A549 (cell line): Measurements from ENCODE around the gene SERTAD1. TPM values are rescaled to one million over a fixed set of nuclear protein-coding genes. Genes with fewer than 3 reads are reported as not detected.

Experiments
- ATAC-seq, 2 experiments: fragments of 200-7000 bp in 1 of 2; fragments of >200 bp in 1 of 2; cut with Nextera tagmentation in 1 of 2; cut with Tn5 transposase in 1 of 2; 3 replicates each; pipeline versions ENCODE4 v1.8.0 to v1.9.1; 2018 to 2020; ENCODE audit warnings: mild to moderate bottlenecking in 1 of 2, moderate library complexity in 1 of 2
- CTCF ChIA-PET: fragments of 300-600 bp; sonication (Branson Sonifier 250); formaldehyde crosslinking; extraction: SDS; loops from one replicate; lab custom pipeline; 2021; ENCODE audit warnings: antibody characterized with exemption, inconsistent platforms; lab: Yijun Ruan, JAX
- POLR2A ChIA-PET: fragments of 350-600 bp; formaldehyde crosslinking; extraction: SDS; loops from one replicate; lab custom pipeline; 2021; ENCODE audit warnings: antibody characterized with exemption, inconsistent platforms; lab: Yijun Ruan, JAX
- DNase-seq, 2 experiments: peaks; one replicate each; pipeline versions ENCODE4 v3.0.0 to v3.0.0-alpha.2; 2011 to 2016; ENCODE audit warnings: low read depth in 1 of 2, low spot score in 1 of 2
- FAIRE-seq: peaks from 2 replicates; lab custom pipeline; 2011; peaks lifted over from hg19 to GRCh38; lab: Jason Lieb, UNC
- H3K27ac ChIP-seq, 2 experiments: fragments of >200 bp; sonication (Bioruptor Twin); formaldehyde crosslinking; 3 replicates each; pipeline ENCODE4 v1.5.1; 2016 to 2017
- H3K4me1 ChIP-seq: fragments of >200 bp; sonication (Bioruptor Twin); formaldehyde crosslinking; 3 replicates; pipeline ENCODE4 v1.6.1; 2016
- H3K4me2 ChIP-seq: fragments of >200 bp; sonication (Bioruptor Twin); formaldehyde crosslinking; 3 replicates; pipeline ENCODE4 v1.6.1; 2016
- H3K4me3 ChIP-seq: fragments of >200 bp; sonication (Bioruptor Twin); formaldehyde crosslinking; 3 replicates; pipeline ENCODE4 v1.5.1; 2016
- H3K9me3 ChIP-seq: fragments of >200 bp; sonication (Bioruptor Twin); formaldehyde crosslinking; 3 replicates; pipeline ENCODE4 v1.6.1; 2016
- ATOH8 ChIP-seq: fragments of 250-450 bp; sonication (Bioruptor Pico); IDR thresholded peaks from 2 replicates; pipeline ENCODE4 v1.5.0; 2020; ENCODE audit warnings: low read depth, mild to moderate bottlenecking, moderate library complexity
- BCL3 ChIP-seq: fragments of >200 bp; sonication (Bioruptor Twin); formaldehyde crosslinking; IDR thresholded peaks from 3 replicates; pipeline ENCODE4 v1.6.1; 2016
- CBX8 ChIP-seq: fragments of 200-600 bp; sonication (generic); IDR thresholded peaks from 2 replicates; pipeline ENCODE4 v1.6.1; 2016
- CTCF ChIP-seq: fragments of >200 bp; sonication (Bioruptor Twin); formaldehyde crosslinking; IDR thresholded peaks from 3 replicates; pipeline ENCODE4 v1.5.1; 2016
- EP300 ChIP-seq, 2 experiments: fragments of >200 bp; sonication (Bioruptor Twin); formaldehyde crosslinking; IDR thresholded peaks; 2 replicates in 1 of 2; 3 replicates in 1 of 2; pipeline ENCODE4 v1.6.1; 2016 to 2017
- ESRRA ChIP-seq: fragments of 150-350 bp; IDR thresholded peaks from 2 replicates; pipeline ENCODE4 v1.6.1; 2014; ENCODE audit warnings: mild to moderate bottlenecking, low read length, borderline replicate concordance
- FOXS1 ChIP-seq: fragments of 250-450 bp; sonication (Bioruptor Pico); IDR thresholded peaks from 2 replicates; pipeline ENCODE4 v1.5.0; 2020; ENCODE audit warnings: mild to moderate bottlenecking, moderate library complexity
- GATA3 ChIP-seq: IDR thresholded peaks from 2 replicates; pipeline ENCODE4 v1.6.1; 2012; ENCODE audit warnings: borderline replicate concordance
- HMGXB4 ChIP-seq: fragments of 250-450 bp; sonication (Bioruptor Pico); IDR thresholded peaks from 2 replicates; pipeline ENCODE4 v1.5.0; 2021; ENCODE audit warnings: mild to moderate bottlenecking, moderate library complexity, borderline replicate concordance
- HOXB5 ChIP-seq: fragments of 250-450 bp; sonication (Bioruptor Pico); IDR thresholded peaks from 2 replicates; pipeline ENCODE4 v1.5.0; 2020; ENCODE audit warnings: mild to moderate bottlenecking, moderate library complexity
- MAFK ChIP-seq: fragments of 450-650 bp; IDR thresholded peaks from 2 replicates; pipeline ENCODE4 v1.6.1; 2014; ENCODE audit not compliant: partially characterized antibody
- MAZ ChIP-seq: fragments of 150-350 bp; IDR thresholded peaks from 2 replicates; pipeline ENCODE4 v1.6.1; 2014; ENCODE audit warnings: antibody characterized with exemption, low read depth, low read length, borderline replicate concordance
- MYC ChIP-seq: IDR thresholded peaks from 2 replicates; pipeline ENCODE4 v1.6.1; 2012; ENCODE audit warnings: mild to moderate bottlenecking, inconsistent platforms, low read length, improper control_type of control experiment, borderline replicate concordance
- NFE2L2 ChIP-seq: fragments of 150-350 bp; conservative IDR thresholded peaks from 2 replicates; pipeline ENCODE4 v1.6.1; 2014; ENCODE audit warnings: low read length
- NR3C1 ChIP-seq: fragments of >200 bp; sonication (Bioruptor Twin); formaldehyde crosslinking; IDR thresholded peaks from 3 replicates; pipeline ENCODE4 v1.6.1; 2017
- POLR2AphosphoS2 ChIP-seq: conservative IDR thresholded peaks from 2 replicates; pipeline ENCODE4 v1.6.1; 2012; ENCODE audit warnings: low read length, improper control_type of control experiment, inconsistent platforms
- RAD21 ChIP-seq, 2 experiments: fragments of >200 bp in 1 of 2; sonication (Bioruptor Twin) in 1 of 2; formaldehyde crosslinking in 1 of 2; IDR thresholded peaks in 1 of 2; conservative IDR thresholded peaks in 1 of 2; 2 replicates in 1 of 2; 3 replicates in 1 of 2; pipeline ENCODE4 v1.6.1; 2012 to 2018; ENCODE audit warnings: inconsistent platforms in 1 of 2
- SMC3 ChIP-seq: fragments of >200 bp; sonication (Bioruptor Twin); formaldehyde crosslinking; IDR thresholded peaks from 3 replicates; pipeline ENCODE4 v1.6.1; 2018; ENCODE audit warnings: inconsistent platforms
- TFCP2L1 ChIP-seq: fragments of 250-450 bp; sonication (Bioruptor Pico); IDR thresholded peaks from 2 replicates; pipeline ENCODE4 v1.5.0; 2021; ENCODE audit warnings: mild to moderate bottlenecking
- TP53 ChIP-seq: fragments of 250-450 bp; sonication (Bioruptor Pico); IDR thresholded peaks from 2 replicates; pipeline ENCODE4 v1.5.0; 2021; ENCODE audit warnings: mild to moderate bottlenecking, moderate library complexity
- ZFP36 ChIP-seq: fragments of 450-650 bp; IDR thresholded peaks from 2 replicates; pipeline ENCODE4 v1.6.1; 2014; ENCODE audit warnings: borderline replicate concordance; ENCODE audit not compliant: partially characterized antibody
- ZSCAN20 ChIP-seq: fragments of 250-450 bp; sonication (Bioruptor Pico); IDR thresholded peaks from 2 replicates; pipeline ENCODE4 v1.8.0; 2022; ENCODE audit warnings: mild to moderate bottlenecking, moderate library complexity
- whole genome bisulfite sequencing: methylation state at CpG from one replicate; pipeline ENCODE4 v1.1.6; 2017; ENCODE audit errors: missing lambda C conversion rate; 5-methylcytosine and 5-hydroxymethylcytosine counted together
- polyA plus RNA-seq, 4 experiments: library from polyadenylated mRNA; depleted of rRNA in 3 of 4; stranded (reverse); fragments of >200 nt; fragmentation: RNase III in 1 of 4; extraction: RNeasy Plus Mini Kit Qiagen cat#74134 plus additional on column Dnase treatment in 1 of 4; gene quantifications; 2 replicates in 3 of 4; 3 replicates in 1 of 4; pipeline ENCODE4 v1.2.3, GENCODE V29; 2011 to 2017

SERTAD1 gene
- polyA plus RNA-seq, 2 of the 4 experiments (the other 2 are of a cell fraction), result 10.7 to 13.6 TPM

- no peak for TF ChIP-seq CBX8
- no peak for TF ChIP-seq CTCF
- TF ChIP-seq MAFK, result no peak
These were observed 45.3 kb upstream of the SERTAD1 start (continued) for GRCh38 chr19:40471111-40471510.

- no peak overlapping the region for H3K27ac ChIP-seq
- TF ChIP-seq SMC3 (no peak), TFCP2L1 (CRISPR knock-in tag) (no peak), GATA3 (no peak), CTCF (no peak), FOXS1 (no peak), ZSCAN20 (CRISPR knock-in tag) (no peak), CBX8 (no peak), RAD21 (conservative IDR thresholded peaks at IDR 0.05 in 1 of 2, IDR thresholded peaks at IDR 0.05 in 1 of 2) (no peak), MAZ (no peak), NFE2L2 (no peak), ATOH8 (CRISPR knock-in tag) (no peak), MYC (no peak)
- ATAC-seq (no peak), FAIRE-seq (no peak), DNase-seq (no peak)
- ChIA-PET POLR2A (no interaction called here), CTCF (interaction anchor here (0.7 to 46.6 kb wide), 11 partner anchors 16 to 201 kb away, joined by 3 to 950 read pairs (median 5); partner anchors contain the start of genes LTBP4, PRX and SERTAD1)
- 91% methylated on average over 6 of the region's 6 CpGs for WGBS
- no peak overlapping the region for H3K4me3 ChIP-seq
- no peak overlapping the region for H3K4me2 ChIP-seq
- peaks cover 18% of the 10 kb centered on the region for H3K4me1 ChIP-seq
- H3K9me3 ChIP-seq, result no peaks in the 10 kb centered on the region
These were observed 43.2 kb upstream of the SERTAD1 start for GRCh38 chr19:40469011-40469410.

GRCh38 chr19:40466985-40467734, 41.4 kb upstream of the SERTAD1 start, which contains the start of gene SPTBN4:
TSS of gene SPTBN4 (plus strand) at chr19:40467001. CDS start at chr19:40472622, 5,621 bp downstream.
- DNase-seq (no peak), FAIRE-seq (no peak), ATAC-seq (no peak)
- ChIA-PET POLR2A (interaction anchor here (0.7 to 5.3 kb wide), 4 partner anchors 18 to 40 kb away, joined by 3 to 68 read pairs (median 33); partner anchors contain the start of genes SERTAD1 and SERTAD3), CTCF (interaction anchor here (0.6 to 46.6 kb wide), 13 partner anchors 19 to 168 kb away, joined by 3 to 950 read pairs (median 22); partner anchors contain the start of genes LTBP4, PRX and SERTAD1)
- Histone ChIP-seq H3K4me3 (peak within 1 kb of the TSS; percentile 40), H3K4me2 (peak within 1 kb of the TSS; percentile 81), H3K27ac (peak within 1 kb of the TSS in 1 of 2 experiments; percentile 69; a peak in 3 of 6 replicates), H3K9me3 (no peaks in the 10 kb centered on the region), H3K4me1 (peaks cover 33% of the 10 kb centered on the region)
- 43% methylated on average over 54 of the region's 87 CpGs for WGBS
- TF ChIP-seq EP300 (IDR thresholded peaks at IDR 0.05) (no peak), ZSCAN20 (CRISPR knock-in tag) (no peak), HMGXB4 (no peak), TP53 (CRISPR knock-in tag) (no peak), POLR2AphosphoS2 (no peak), HOXB5 (CRISPR knock-in tag) (no peak), ZFP36 (no peak), BCL3 (no peak), SMC3 (no peak), NR3C1 (no peak), ESRRA (no peak)
